GM18870 (cell line): ENCODE data around the gene CNTRL.
"Not testable (repeated sequence)": the region's sequence is repeated elsewhere in the genome, so short reads cannot be mapped to it uniquely, and the experiment has no call there.

Source experiments
- ATAC-seq: cut with Tn5 transposase; IDR thresholded peaks from one replicate; pipeline ENCODE4 v1.9.1; 2021; ENCODE audit warnings: moderate library complexity; ENCODE audit not compliant: unreplicated experiment

Gene CNTRL

DNA sequence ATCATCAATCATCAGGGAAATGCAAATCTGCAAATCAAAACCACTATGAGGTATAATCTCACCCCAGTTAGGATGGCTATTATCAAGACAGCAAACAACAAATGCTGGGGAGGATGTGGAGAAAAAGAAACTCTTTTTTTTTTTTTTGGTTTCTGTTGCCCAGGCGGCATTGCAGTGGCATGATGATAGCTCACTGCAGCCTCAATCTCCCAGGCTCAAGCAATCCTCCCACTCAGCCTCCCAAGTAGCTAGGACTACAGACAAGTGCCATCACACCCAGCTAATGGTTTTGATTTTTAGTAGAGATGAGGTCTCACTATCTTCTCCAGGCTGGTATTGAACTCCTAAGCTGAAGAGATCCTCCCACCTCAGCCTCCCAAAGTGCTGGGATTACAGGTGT is 5.4 kb upstream of the CNTRL start:
- ATAC-seq, result no peak

DNA sequence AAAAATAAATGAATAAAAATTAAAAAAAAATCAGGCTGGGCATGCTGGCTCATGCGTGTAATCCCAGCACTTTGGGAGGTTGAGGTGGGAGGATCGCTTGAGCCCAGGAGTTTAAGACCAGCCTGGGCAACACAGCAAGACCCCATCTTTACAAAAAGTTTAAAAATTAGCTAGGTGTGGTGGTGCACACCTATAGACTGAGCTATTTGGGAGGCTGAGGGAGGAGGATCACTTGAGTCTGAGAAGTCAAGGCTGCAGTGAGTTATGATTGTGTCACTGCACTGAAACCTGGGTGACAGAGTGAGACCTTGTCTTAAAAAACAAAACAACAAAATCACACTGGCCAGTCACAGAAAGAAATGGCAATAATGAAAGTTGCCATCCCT is 3.4 kb upstream of the CNTRL start:
- ATAC-seq, result no peak

DNA sequence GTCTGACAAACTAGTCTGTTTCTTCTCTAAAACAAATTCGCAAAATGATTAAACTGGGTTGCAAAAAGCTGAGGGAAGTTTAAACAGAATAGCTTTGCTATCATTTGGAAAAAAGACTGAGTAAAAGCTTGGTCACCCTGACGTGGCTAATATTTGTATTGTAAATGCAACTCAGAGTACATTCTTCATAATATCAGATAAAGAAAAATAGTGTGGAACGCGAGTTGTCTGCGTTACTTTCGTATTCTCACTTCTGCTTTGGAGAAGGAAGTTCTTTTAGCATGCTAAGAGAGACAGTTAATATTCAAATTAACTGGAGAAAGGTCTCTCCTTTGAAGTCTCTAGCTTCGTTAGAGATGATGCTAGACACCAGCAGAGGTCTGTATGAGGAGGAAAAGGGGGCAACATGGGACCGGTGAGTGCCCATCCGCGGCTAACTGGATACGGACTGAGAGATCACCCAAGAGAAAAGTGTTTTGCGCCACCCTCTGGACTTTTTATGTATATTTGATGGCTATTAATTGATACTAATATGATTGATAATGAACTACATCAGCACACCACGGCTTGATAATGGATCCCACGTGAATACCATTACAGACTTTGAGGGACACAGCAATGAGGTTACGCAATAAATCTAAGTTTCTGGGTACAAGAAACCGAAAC is 2.9 kb upstream of the CNTRL start:
- peak; percentile 33 for ATAC-seq

- ATAC-seq, result no peak
Observed at GRCh38 chr9:121073038-121073437, 1.7 kb upstream of the CNTRL start.

GRCh38 chr9:121075251-121076036 is 689 bp downstream of the CNTRL start:
- ATAC-seq, result peak; percentile 12

DNA sequence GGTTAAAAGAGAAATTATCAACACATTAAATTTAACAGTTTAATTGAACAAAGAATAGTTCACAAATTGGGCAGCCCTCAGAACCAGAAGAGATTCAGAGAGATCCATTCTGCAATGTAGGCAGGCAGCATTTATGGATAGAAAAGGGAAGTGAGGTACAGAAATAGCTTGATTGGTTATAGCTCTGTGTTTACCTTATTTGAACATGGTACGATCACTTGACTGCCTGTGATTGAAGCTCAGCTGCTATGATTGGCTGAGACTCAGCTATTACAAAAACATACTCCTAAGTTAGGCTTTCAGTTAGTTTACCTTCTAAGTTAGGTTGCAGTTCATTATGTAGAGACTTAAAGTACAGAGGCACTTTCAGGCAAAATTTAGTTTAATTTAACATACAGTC is 7.3 kb downstream of the CNTRL start:
- no peak for ATAC-seq

GRCh38 chr9:121085661-121086060 is 10.9 kb downstream of the CNTRL start:
- ATAC-seq, result no peak

GRCh38 chr9:121088576-121088975 is 13.8 kb downstream of the CNTRL start:
- ATAC-seq, result no peak

DNA sequence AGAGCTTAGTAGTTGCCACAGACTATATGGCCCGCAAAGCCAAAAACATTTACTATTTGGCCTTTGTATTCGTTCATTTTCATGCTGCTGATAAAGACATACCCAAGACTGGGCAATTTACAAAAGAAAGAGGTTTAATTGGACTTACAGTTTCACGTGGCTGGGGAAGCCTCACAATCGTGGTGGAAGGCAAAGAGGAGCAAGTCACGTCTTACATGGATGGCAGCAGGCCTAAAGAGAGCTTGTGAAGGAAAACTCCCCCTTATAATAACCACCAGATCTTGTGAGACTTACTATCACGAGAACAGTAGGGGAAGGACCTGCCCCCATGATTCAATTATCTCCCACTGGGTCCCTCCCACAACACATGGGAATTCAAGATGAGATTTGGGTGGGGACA is 16.0 kb downstream of the CNTRL start:
- not testable (repeated sequence) for ATAC-seq

DNA sequence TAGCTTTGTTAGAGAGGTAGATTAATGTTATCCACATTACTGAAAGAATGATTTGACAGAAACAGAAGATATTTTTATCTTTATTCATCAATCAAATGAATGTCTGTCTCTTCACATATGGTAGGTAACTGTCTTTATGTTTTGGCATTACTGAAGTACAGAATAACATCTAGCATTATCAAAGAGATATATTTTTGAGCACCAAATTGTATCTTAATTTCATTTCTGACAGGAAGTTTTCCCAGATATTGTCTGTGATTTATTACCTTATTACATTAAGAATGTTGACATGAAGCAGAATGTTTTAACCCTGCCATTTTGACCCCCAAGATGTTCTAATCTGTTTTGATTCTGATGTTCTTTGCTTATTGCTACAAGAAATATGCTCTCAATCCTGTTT is 20.3 kb downstream of the CNTRL start:
- ATAC-seq, result no peak

DNA sequence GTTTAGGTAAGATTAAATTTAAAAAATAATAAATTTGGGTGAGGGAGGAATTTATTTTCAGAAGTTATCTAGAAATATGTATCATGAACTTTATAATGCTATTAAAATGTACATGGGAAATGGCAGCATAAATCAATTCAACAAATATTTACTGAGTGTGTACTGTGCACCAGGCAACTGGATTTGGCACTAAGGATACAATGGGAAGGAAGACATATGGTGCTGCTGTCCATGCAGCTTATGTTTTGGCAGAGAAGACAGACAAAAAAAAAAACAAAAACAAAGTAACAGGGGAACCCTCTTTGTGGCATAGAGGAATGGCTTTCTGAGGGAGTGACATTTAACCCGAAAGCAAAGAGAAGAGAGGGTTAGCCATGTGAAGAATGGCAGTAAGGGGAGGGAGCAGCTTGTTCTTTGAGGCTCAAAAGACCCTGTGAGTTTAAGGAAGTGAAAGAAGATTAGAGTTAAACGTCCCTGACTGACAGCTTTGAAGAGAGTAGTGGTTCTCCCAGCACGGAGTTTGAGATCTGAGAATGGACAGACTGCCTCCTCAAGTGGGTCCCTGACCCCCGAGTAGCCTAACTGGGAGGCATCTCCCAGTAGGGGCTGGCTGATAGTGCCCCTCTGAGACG is 23.9 kb downstream of the CNTRL start:
- no peak for ATAC-seq

- not testable (repeated sequence) for ATAC-seq
Observed at GRCh38 chr9:121104054-121104453, 29.3 kb downstream of the CNTRL start.

GRCh38 chr9:121105531-121105930 is 30.8 kb downstream of the CNTRL start:
- ATAC-seq, result no peak

DNA sequence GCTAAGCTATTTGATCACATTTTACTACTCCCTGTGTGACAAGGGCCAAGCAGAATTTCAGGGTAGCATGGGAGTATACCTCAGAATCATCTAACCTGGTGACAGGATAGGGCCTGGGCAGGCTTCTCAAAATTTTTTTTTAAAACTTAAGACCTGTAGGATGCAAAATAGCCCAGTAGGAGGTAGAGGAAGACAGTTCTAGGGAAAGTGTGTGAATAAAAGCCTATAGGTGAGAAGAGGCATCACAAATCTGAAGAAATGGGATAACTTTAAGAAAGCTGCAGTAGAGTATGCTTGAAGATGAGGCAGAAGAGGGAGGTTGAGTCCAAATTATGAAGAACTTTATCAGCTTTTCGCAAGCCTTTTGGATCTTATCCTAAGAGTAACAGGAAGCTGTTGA is 32.3 kb downstream of the CNTRL start:
- no peak for ATAC-seq

- no peak for ATAC-seq
Observed at GRCh38 chr9:121107881-121108280, 33.1 kb downstream of the CNTRL start.

- no peak for ATAC-seq
Observed at GRCh38 chr9:121115466-121115865, 40.7 kb downstream of the CNTRL start.

DNA sequence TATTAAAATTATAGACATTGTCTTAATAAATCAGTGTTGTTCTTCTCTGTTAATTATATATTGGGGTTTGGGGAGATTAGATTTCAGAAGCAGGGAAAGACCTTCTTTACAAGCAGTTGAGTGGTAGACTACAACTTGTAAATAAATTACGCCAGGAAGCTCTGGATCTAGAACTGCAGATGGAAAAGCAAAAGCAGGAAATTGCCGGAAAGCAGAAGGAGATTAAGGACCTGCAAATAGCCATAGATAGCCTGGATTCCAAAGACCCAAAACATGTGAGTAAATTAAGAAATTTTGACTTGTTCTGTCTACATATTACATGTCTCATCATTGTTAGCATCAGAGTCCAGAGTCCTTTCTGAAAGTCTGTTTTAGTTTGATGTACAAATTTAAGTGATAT is 43.5 kb downstream of the CNTRL start:
- no peak for ATAC-seq

DNA sequence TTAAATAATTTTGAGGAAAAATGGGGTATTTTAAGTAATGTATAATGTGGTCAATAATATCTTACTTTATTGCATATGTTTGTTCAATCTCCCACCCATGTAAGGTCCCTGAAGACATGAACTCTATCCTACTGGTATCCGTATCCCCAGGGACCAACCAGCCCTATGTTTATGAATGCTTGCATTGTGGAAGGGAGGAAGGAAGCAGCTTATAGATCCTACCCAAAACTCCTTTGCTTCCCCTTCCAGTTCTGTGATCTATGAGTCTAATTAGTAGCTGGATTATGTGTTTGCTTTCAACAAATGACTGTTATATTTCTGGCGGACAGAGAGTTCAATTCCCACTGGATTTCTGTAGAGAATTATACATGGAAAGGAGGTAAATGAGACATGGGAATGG is 45.6 kb downstream of the CNTRL start:
- no peak for ATAC-seq

DNA sequence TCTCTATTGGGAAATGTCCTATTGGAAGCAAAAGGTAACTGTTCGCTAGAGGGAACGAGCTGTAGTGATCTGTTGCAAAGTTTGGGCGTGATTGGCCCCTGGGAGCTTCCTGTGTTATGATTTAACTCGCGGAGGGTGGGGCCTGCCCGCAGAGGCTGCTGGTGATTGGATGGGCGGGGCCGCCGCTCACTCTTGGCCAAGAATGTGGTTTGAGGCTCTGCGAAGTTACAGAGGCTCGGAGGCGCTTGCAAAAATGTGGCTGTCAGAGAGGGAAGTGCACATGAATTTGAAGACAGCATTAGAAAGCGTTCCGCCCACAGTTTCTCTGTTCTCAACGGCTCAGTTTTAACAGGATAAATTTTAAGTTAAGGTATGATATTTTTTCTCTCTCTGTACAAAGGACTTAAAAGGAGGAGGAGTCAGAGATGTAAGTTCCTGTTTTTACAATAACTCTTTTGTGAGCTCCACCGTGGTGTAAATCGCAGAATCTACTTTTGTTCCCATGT is 46.9 kb downstream of the CNTRL start:
- ATAC-seq, result peak; percentile 96

GRCh38 chr9:121122246-121123032 is 47.7 kb downstream of the CNTRL start:
- ATAC-seq, result no peak
